HEK293T (cell line): ENCODE results near the gene RDH13.

Experiments used
- ELF4 ChIP-seq: fragments of 450-650 bp; IDR thresholded peaks from 2 replicates; pipeline ENCODE4 v1.6.1; 2017; ENCODE audit warnings: antibody characterized with exemption
- FOXK2 ChIP-seq: fragments of 450-650 bp; IDR thresholded peaks from 2 replicates; pipeline ENCODE4 v1.6.1; 2016; ENCODE audit warnings: mild to moderate bottlenecking
- LEF1 ChIP-seq: fragments of 450-650 bp; IDR thresholded peaks from 2 replicates; pipeline ENCODE4 v1.6.1; 2017; ENCODE audit warnings: mild to moderate bottlenecking, borderline replicate concordance
- NFRKB ChIP-seq: fragments of 450-650 bp; IDR thresholded peaks from 2 replicates; pipeline ENCODE4 v1.6.1; 2016; ENCODE audit warnings: mild to moderate bottlenecking, moderate library complexity
- PKNOX1 ChIP-seq: fragments of 450-650 bp; IDR thresholded peaks from 2 replicates; pipeline ENCODE4 v1.6.1; 2016
- SP1 ChIP-seq: fragments of 450-650 bp; IDR thresholded peaks from 2 replicates; pipeline ENCODE4 v1.6.1; 2017
- SUZ12 ChIP-seq: fragments of 450-650 bp; IDR thresholded peaks from 2 replicates; pipeline ENCODE4 v1.6.1; 2016; ENCODE audit warnings: mild to moderate bottlenecking
- TARDBP ChIP-seq: fragments of 450-650 bp; IDR thresholded peaks from 2 replicates; pipeline ENCODE4 v1.6.1; 2016
- ZNF384 ChIP-seq: fragments of 450-650 bp; IDR thresholded peaks from 2 replicates; pipeline ENCODE4 v1.6.1; 2016

- TF ChIP-seq SP1 (no peak), PKNOX1 (peak; percentile 30; the same call in 1 of the 2 replicates), NFRKB (no peak), ELF4 (peak; percentile 60), LEF1 (no peak), TARDBP (no peak), SUZ12 (no peak), ZNF384 (no peak), FOXK2 (no peak)
Observed at GRCh38 chr19:55005684-55006488, 57.1 kb downstream of the RDH13 start.
